GM18499 (cell line): ENCODE measurements around the gene COA8.

Experiments used
- ATAC-seq: cut with Tn5 transposase; IDR thresholded peaks from one replicate; pipeline ENCODE4 v1.9.1; 2021; ENCODE audit warnings: moderate number of reproducible peaks; ENCODE audit not compliant: insufficient read depth, unreplicated experiment

Gene COA8

DNA sequence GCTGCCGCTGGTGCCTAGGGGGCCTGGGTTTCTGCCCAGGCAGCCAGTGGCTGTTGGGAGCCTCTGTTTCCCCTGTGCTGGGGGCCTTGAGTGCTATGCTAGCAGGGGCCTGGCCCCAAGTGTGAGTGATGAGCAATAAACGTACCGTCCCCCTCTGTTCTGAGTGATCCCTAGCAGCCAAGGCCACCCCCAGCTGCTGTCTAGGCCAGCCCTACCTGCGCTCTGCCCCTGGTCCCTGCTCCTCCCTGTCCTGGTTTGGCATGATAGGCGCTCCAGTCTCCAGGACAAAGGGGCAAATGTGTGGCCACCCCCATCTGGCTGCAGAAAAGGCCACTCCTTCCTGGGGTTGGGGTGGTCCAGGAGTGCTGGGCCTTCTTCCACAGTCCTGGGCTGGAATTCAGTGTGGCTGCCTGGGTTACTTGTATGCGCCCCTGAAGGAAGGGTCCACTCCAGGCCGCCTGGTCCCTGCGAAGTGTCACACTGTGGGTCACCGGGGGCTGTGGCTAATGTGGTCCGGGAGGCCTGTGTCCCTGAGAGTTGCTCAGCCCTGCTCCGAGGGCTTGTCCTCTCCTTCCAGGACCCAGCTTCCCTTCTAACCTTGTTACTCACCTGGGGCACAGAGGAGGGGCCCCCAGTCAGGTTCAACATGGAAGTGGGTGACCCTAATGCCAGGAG is 26.7 kb upstream of the COA8 start:
- no peak for ATAC-seq

DNA sequence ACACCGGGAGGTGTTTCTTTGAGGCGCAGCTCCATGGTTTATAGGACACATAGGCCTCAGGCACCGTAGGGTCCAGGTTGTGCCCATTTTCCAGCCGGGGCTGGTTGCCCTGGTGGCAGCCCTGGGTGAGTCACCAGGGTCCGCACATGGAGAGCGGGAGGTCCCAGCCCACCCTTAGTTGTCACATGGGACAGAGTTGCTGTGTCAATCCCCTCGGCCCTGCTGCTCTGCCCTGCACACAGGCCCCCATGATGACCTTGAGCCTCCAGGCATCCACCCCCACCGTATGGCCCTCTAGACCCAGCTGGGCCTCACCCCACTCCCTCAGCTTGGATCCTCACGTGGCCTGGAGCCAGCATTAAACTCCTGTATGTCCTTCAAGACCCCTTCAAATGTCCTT is 26.1 kb upstream of the COA8 start:
- ATAC-seq, result no peak

DNA sequence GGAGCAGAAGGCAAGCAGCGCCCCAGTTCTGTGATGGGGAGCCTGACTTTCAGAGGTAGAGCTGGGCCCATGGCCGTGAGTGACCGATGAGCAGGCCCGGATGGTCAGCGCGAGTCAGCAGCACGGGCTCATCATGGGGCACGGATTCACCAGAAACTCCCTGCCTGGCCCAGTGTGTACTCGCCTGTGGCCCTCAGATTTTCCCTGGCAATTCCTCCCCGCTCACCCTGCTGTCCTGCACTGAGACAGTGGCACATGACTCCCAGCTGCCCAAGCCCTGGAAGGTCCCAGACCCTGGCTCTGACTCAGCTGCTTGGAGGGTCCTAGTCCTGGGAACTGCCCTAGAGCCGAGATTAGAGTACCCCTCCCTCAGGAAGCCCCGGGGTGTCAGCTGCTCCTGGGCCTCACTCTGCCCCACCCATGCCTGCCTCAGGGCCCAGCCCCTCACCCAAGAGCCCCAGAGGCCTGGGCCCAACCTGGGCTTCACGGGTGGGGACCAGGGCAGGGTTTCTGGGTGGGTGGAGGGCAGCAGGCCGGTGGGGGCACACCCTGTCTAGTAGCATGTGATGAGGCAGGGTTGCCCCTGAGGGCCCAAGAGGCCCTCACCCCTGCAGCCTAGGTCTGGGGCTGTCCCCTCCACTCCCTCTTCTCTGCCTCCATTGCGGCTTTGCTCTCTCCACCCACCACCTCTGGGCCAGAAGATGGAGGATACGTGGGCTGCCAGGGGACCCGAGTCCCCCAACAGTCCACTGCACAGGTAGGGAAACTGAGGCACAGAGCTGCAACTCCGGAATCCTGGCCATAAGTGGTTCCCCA is 25.4 kb upstream of the COA8 start:
- ATAC-seq, result no peak

DNA sequence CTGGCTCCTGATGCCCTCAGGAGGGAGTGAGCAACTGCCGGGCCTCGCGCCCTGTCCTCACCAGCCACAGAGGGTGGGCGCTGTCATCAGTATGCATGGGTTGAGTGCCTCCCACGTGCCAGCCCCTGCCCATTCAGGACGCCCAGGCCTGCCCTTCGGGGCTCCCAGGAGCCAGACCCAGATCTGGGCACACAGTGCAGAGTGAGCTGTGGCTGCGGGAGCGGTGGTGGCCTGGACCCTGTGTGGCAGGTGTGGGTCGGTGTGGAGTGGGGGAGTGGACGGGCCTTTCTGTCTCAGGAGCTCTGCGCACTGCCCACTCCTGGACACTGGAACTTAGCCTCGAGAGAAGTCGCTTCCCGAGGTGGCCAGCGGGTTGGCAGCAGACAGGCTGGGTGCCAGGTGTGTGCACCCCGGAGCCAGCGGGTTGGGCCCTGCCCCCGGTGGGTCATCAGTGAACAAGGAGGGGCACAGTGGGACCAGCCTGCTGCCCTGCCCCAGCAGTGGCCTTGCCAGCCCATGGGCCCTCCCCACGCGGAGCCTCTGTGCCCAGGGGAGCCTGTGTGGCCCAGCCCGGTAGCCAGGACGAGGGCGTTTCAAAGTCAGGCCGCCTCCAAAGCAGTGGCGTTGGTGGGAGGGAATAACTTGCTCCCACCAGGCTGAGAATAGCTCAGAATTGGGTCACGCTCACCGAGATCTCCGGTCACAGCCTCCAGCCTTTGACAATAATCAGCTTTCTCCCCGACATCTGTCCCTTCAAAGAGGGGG is 24.3 kb upstream of the COA8 start:
- ATAC-seq, result no peak

DNA sequence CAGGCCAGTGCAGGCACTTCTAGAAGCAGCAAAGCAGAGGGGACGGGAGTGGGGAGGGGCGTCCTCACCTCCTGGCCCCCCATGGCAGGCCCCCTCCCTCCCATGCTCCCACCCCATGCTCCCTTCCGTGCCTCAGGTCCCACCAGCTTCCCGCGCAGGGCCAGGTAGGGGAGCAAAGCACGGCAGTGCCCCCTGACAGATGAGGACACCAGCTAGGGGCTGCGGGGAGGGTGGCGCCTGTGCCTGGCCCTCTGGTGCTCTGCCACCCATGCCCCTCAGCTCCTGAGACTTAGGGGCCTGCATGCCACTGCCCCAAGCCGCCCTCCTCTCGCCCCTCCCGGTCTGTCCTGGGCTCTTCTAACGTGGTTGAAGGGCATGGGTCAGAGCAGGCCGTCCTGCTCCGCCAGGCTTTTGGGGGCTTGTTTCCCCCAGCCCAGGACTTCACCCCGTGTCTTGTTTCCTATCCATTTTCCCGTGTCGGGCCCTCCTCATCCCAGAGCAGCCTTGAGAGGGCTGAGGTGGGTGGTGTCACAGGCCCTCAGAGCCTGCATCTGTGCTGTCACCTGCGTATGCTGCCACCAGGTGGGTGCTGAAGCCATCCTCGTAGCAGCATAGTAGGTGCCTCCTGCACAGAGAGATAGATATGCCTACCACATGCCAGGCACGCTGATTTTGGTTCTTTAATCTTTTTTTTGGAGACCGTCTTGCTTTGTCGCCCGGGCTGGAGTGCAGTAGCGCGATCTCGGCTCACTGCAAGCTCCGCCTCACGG is 23.5 kb upstream of the COA8 start:
- no peak for ATAC-seq

DNA sequence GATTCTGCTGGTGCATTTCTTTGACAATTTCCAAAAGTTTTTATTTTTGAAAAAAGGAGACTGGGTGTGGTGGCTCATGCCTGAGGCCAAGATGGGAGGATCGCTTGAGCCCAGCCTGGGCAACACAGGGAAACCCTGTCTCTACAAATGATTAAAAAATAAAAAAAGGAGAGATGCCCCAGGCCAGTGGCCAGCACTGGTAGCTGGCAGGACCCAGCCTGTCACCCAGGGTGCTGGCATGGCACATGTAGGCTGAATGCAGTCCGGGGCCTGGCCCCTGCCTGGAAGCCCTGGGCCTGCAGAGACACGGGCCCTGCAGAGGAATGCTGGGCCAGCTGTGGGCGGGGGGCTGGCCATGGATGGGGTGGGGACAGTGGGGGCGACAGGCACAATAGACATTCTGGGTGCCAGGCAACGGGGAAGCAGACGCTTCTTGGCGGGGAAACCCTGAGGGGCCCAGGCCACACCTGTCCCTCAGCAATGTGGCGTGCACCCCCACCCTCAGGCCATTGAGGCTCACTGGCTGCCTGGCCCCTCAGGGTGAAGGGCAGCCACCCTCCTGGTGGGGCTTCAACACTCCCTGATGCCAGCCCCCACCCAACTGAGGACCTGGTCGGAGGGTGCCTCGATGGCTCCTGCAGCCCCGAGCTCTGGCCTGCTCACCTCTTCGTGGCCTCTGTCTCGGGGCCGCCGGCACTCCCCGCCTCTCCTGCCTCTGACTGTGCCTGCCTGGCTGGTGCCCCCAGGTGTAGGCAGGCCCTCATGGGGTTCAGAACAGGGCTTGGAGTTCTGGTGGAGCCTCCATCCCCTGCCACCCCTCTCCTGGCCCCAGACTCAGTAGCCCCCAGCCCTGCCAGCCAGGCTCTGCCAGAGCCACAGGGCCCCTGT is 21.7 kb upstream of the COA8 start:
- no peak for ATAC-seq

DNA sequence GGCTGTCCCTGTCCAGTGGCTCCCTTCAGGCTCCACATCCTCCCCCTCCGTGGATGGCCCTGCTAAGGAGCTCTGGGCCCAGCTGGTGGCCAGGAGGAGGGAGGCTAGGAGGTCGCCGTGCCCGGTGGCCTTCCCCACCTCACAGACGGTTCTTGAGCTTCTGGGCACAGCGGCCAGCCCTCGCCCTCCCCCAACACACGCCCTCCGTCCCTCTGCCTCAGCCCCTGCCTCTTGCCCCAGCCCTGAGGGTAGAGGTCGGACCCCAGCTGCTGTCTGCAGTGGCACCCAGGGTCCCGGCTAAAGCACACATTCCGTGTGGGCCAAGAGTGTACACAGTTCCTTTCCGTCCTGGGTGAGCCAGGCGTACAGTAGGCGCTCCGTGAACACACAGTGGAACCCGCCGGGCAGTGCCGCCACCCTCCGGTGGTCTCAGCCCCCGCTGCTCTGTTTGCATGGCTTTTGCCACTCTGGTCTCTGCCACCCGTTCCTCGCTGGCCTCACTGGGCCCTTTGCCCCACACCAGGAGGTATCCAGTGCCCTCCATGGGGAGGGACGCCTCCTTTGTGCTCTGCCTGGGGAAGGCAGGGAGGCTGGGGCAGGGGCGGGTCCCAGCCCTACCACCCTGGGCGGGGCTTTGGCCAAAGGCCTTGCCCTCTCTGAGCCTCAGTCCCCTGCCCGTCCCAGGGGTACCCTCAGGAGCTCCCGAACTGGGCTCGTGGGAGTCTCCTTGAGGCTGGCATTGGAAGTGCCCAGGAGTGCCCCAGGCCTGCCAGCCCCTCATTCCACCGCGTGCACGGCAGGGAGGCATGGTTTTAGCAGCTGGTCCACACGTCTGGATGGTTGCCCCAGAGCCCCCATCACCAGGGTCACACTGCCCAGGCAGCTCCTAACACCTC is 20.8 kb upstream of the COA8 start:
- ATAC-seq, result no peak

DNA sequence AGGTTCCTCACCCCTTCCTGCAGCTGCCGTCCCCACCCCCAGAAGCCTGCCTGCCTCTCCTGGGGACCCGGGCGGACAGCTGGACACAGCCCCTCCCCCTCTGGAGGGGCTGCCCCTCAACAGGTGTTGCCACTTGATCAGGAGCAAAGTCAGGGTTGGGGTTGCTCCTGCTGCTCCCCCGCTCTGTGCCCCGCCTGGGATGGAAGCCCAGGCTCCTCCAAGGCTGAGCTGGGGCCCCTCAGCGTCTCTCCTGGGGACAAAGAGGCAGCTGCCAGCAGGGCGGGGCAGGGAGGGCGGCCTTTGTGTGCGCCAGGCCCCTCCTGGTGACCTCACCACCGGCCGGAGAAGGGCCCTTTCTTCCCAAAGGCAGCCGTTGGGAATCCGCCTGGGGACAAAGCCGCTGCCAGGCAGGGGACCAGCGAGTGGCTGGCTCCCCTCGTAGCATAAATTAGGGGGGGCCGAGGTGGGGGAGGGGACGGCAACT is 20.1 kb upstream of the COA8 start:
- ATAC-seq, result no peak

DNA sequence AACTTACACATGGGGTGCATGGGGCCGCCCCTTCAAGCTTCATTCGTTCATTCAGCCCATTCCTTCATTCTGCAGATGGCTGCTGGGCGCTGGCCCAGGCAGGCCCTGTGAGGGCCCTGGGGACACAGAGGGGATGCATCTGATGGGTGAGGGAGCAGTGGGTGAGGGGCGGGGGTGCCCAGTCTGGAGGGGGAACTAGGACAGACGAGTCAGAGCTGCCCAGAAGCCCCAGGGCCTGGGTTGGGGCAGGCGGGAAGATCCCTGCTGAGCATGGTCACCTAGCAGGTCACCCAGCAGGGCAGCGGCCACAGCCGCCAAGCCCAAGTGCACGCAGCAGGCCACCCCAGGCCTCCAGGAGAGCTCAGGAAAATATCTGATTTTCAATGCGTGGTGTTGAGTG is 19.6 kb upstream of the COA8 start:
- no peak for ATAC-seq

DNA sequence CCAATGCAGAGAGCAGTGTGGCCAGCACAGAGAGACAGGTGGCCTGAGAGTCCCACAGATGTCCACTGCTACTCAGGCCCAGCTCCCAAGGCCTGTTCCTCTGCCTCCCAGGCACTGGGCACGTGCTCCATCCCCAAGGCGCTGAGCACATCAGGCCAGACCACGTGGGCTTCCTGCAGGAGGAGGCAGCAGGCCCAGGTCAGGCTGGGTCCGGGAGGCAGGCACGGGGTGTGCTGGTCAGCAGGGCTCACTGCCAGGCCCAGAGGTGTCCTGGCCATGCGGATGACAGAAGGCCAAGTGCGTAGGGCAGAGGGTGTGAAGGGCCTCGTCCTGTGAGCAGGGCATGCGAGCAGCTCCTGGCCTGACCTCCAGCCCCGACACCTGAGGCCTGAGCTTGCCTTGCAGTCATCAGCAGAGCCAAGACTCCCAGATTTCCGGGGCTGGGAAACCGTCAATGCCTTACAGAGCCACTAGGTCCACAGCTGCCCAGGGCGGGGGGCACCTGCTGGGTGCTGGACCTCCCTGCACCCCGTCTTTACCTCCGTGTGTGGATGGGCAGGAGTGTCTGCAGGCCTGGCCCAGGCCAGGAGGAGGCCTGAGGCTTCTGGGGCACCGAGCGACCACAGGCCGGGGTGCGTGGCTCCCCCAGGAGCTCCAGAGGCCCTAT is 18.9 kb upstream of the COA8 start:
- no peak for ATAC-seq

DNA sequence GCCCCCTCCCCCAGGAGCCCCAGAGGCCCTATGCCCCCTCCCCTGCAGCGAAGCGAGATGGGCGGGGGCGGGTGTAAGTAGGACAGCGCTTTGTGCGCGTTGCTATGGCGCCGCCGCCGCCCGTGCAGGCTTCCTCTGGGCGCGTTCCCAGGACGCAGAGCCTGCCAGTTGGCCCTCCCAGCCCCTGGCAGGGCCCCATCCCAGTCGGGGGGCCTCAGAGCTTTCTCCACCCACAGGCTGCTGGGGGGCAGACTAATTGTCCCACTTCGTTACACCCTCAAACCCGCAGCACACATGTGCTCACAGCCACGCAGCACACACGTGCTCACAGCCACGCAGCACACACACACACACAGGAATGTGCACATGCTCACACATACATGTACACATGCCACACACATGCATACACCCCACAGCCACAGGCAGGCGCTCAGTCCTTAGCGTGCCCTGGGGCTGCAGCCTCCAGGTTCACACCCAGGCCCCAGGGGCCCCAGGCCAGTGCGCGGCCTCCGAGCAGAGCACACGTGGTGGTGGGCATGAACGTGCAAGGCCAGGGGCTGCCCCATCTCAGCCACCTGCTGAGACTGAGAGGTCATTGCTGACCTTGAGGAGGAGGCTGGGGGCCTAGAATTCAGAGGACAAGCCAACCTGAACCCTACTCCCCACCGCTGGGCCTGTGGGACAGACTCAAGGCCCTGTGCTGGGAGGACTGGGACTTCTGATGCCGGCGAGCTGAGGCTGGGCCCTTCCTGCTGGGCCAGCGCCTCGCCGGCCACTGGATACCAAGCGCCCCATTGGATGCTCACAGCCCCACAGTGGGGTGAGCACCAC is 18.2 kb upstream of the COA8 start:
- no peak for ATAC-seq

DNA sequence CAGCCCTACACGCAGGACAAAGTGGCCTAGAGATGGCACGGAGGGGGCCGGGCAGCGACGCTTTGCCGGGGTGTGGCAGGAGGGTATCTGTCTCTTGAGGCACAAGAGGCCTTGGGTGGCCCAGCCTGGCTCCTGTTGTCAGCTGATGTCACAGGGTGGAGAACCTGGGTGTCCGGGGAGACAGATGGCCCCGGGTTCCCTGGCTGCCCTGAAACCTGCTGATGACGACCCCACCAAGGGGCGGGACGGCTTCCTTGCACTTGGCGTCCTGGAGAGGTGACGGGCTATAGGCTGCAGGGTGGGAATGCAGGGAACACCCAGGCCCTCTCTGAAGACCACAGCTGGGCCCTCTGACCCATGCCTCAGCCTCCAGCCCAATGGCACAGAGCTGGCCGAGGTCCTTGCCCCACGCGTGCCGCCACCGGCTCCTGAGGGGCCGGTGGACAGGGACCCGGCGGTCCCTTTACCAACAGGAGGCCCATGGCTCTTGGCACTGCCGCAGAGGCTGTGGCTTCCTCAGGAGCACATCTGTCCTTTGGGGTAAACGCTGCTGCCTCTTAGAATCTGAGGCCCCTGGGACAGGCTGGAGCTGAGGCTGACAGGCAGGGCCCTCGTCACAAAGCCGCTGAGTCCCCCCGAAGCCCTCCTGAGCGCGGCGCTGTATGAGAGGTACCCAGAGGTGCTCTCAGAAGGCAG is 17.4 kb upstream of the COA8 start:
- ATAC-seq, result no peak

DNA sequence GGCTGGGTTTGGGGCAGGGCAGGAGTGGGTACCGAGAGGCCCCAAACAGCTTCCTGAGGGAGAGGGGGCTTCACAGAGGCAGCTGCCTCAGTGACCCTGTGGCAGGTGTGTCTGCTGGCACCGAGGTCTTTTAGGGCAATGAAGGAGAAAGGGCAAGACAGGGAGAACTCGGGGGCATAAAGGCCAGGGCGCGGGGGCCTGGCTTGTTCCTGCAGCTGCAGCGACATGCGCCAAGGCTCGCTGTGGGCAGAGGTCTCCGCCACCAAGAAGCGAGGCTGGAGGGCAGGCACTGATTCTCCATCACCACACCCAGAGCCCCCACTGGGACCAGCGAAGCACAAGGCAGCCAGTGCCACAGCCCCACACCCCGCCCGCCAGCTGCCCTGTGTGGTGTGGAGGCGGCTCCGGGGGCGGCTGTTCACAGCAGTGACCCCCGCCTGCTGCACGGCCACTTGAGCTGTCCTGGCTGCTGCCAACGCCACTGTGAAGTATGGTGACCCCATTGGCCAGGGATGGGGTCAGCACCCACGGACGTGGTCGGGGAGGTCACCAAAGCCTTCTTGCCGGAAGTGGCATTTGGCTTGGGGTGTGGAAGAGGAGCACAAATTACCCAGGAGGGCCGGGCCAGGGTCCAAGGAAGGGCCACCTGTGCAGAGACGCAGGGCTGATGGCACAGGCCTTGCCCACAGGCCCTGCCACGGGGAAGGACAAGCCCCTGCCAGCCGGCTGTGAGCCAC is 16.7 kb upstream of the COA8 start:
- ATAC-seq, result no peak

DNA sequence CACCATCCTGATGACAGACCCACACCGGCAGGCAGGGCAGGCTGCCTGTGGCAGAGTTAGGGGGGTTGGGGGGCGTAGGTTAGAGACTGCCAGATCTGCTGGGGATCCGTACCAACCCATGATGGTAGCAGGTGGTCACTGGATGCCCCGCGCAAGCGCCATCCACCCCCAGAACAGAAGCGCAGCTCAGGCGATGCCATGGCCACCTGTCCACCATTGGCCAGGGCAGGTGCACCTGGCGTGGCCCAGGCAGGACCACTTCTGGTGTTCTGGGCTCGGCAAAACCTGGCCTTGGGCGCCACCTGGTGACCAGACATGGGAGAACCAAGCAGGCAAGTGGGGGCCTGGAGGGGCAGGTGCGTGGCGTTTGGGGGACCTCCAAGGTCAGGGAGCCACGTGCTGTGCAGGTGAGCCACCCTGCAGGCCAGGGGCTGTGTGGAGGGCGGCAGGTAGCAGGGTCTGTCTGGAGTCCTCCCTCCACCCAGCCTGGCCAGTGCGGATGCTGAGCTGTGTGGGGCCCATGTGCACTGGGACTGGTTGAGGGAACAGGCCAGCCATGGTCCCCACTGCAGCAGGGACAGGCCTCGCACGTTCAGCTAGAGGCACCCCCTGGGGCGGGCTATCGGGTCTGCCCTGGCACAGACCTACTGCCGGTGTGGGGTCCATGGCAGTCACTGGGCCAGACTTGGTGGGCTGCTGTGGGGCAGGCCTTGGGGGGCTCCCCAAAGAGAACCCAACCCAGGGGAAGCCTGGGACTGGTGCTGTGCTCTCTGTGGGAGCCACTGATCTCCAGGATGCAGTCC is 15.9 kb upstream of the COA8 start:
- ATAC-seq, result no peak

DNA sequence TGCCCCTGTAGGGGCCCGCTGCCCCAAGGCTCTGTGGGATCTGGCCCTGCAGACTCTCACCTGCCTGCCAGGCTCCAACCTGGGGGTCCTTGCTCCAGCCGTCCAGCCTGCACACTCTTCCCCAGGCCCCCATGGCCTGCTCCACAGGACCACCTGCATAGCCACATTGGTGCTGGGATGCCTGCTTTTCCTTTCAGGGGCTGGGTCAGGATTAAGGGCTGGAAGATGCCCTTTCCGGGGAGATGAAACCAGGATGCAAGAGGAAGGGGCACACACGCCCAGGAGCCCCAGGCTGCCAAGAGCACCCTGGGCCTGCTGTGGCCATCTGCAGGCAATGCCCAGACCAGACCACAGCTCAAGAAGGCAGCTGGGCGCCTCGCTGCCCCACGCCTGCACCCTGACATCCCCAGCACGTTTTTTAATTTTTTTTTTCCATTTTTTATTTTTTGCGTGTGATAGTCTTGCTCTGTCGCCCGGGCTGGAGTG is 15.3 kb upstream of the COA8 start:
- ATAC-seq, result no peak
